ENCODE results near the gene SLC10A1. TPM values are rescaled to one million over a fixed set of nuclear protein-coding genes. Genes with fewer than 3 reads are reported as not detected.
"Not testable (repeated sequence)": the region's sequence is repeated elsewhere in the genome, so short reads cannot be mapped to it uniquely, and the experiment has no call there.

SLC10A1 gene
- total RNA-seq, 1 donor from 2014 or later = not detected

- no peak for DNase-seq
Measured at GRCh38 chr14:69769623-69770022, 27.4 kb downstream of the SLC10A1 start.

- peak; percentile 85 for DNase-seq
Measured at GRCh38 chr14:69768873-69769272, 28.2 kb downstream of the SLC10A1 start.

- DNase-seq = peak; percentile 95
Measured at GRCh38 chr14:69767369-69767999, 29.6 kb downstream of the SLC10A1 start.

- DNase-seq = peak; percentile 98
Measured at GRCh38 chr14:69766984-69767368, 30.1 kb downstream of the SLC10A1 start, which contains the start of gene SRSF5. Gene SRSF5, plus strand, starts transcription at chr14:69767142. Its CDS starts 1,015 bp downstream, at chr14:69768157.

GRCh38 chr14:69763761-69764510, 33.1 kb downstream of the SLC10A1 start:
- peak; percentile 66 for DNase-seq

GRCh38 chr14:69760810-69761209, 36.2 kb downstream of the SLC10A1 start:
- peak; percentile 75 for DNase-seq

- no peak for DNase-seq
Measured at GRCh38 chr14:69756298-69756697, 40.7 kb downstream of the SLC10A1 start.

GRCh38 chr14:69755784-69756183, 41.3 kb downstream of the SLC10A1 start:
- no peak for DNase-seq

- DNase-seq = no peak
Measured at GRCh38 chr14:69755296-69755695, 41.7 kb downstream of the SLC10A1 start.

- no peak for DNase-seq
Measured at GRCh38 chr14:69754487-69754886, 42.6 kb downstream of the SLC10A1 start.

- no peak for DNase-seq
Measured at GRCh38 chr14:69753860-69754259, 43.2 kb downstream of the SLC10A1 start.

- DNase-seq = no peak
Measured at GRCh38 chr14:69752773-69753172, 44.3 kb downstream of the SLC10A1 start.

- DNase-seq = no peak
Measured at GRCh38 chr14:69750495-69750894, 46.5 kb downstream of the SLC10A1 start.

GRCh38 chr14:69749956-69750355, 47.1 kb downstream of the SLC10A1 start:
- no peak for DNase-seq

- no peak for DNase-seq
Measured at GRCh38 chr14:69741055-69741454, 56.0 kb downstream of the SLC10A1 start.

- not testable (repeated sequence) for DNase-seq
Measured at GRCh38 chr14:69736405-69736804, 60.6 kb downstream of the SLC10A1 start.

GRCh38 chr14:69731919-69732598, 65.0 kb downstream of the SLC10A1 start:
- DNase-seq = not testable (repeated sequence)

GRCh38 chr14:69727860-69728259, 69.2 kb downstream of the SLC10A1 start:
- peak; percentile 27 for DNase-seq

GRCh38 chr14:69726761-69727511, 70.1 kb downstream of the SLC10A1 start:
- DNase-seq = peak; percentile 89

Data from dermis blood vessel endothelial cell (primary cell).